ENCODE results near the gene PLXNB3. TPM values are rescaled to one million over a fixed set of nuclear protein-coding genes. Genes with fewer than 3 reads are reported as not detected.

The PLXNB3 gene
- total RNA-seq, 1 experiment from 2014 or later: 2.5 TPM

- Mint-ChIP-seq H3K4me1 (peaks cover 2% of the 10 kb centered on the region; the same call in 1 of the 2 replicates), H3K36me3 (peaks cover 7% of the 10 kb centered on the region), H3K4me3 (no peak overlapping the region), H3K9me3 (no peaks in the 10 kb centered on the region), H3K27me3 (ENCODE audit: low read depth) (no peaks in the 10 kb centered on the region), H3K27ac (0 out of 2 replicates have a peak overlapping the region, but pooled peaks have one; percentile 49)
- DNase-seq (ENCODE audit: low spot score): no peak
- ChIA-PET CTCF (interaction anchor here (0.6 to 1.4 kb wide), 3 partner anchors 18 to 196 kb away, joined by 3 to 4 read pairs (median 4); no protein-coding TSS in a partner anchor), POLR2A (interaction anchor here (1.1 kb wide), 1 partner anchor 9 kb away, joined by 4 read pairs; the partner anchor contains the start of genes IDH3G and SSR4)
- ATAC-seq: no peak
- no peak for TF ChIP-seq E2F4 (CRISPR knock-in tag; IDR thresholded peaks at IDR 0.05; ENCODE audit: borderline replicate concordance, low read depth)
- TF ChIP-seq CDX4 (CRISPR knock-in tag; IDR thresholded peaks at IDR 0.05; ENCODE audit: borderline replicate concordance): no peak
These were observed 39.4 kb downstream of the PLXNB3 start for GRCh38 chrX:153803211-153804099.

GRCh38 chrX:153804100-153804595 is 40.1 kb downstream of the PLXNB3 start:
- Mint-ChIP-seq H3K4me1 (peaks cover 2% of the 10 kb centered on the region; the same call in 1 of the 2 replicates), H3K27ac (no peak overlapping the region), H3K4me3 (no peak overlapping the region), H3K36me3 (peaks cover 7% of the 10 kb centered on the region), H3K27me3 (ENCODE audit: low read depth) (no peaks in the 10 kb centered on the region), H3K9me3 (no peaks in the 10 kb centered on the region)
- ChIA-PET POLR2A (interaction anchor here (1.1 kb wide), 1 partner anchor 10 kb away, joined by 4 read pairs; the partner anchor contains the start of genes IDH3G and SSR4), CTCF (interaction anchor here (0.6 to 1.4 kb wide), 3 partner anchors 17 to 195 kb away, joined by 3 to 4 read pairs (median 4); no protein-coding TSS in a partner anchor)
- DNase-seq (ENCODE audit: low spot score) (no peak), ATAC-seq (no peak)
- no peak for TF ChIP-seq RORB (CRISPR knock-in tag; IDR thresholded peaks at IDR 0.05)
- no peak for TF ChIP-seq CREB1 (CRISPR knock-in tag; IDR thresholded peaks at IDR 0.05)
- TF ChIP-seq EMX1 (CRISPR knock-in tag; IDR thresholded peaks at IDR 0.05): no peak

DNA sequence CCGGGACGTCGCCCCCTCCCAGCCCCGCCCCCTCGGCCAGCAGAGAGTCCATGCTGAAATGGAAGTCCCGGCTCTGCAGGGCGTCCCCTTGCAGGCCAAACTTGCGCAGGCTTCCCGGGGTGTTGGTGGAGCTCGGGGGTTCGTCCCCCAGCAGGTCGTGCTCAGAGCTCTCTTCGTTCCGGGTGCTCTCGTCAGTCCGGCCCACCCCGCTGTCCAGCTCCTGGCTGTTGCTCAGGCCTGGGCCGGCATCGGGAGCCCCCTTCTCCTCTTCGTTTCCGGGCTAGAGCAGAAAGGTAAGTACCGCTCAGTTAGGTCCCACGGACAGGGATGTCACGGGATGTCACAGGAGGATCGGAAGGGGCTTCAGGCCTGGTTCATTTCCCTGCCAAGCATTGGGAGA is 40.6 kb downstream of the PLXNB3 start:
- ChIA-PET POLR2A (no interaction called here), CTCF (interaction anchor here (1.0 to 1.4 kb wide), 2 partner anchors 17 to 143 kb away, joined by 3 to 4 read pairs; no protein-coding TSS in a partner anchor)
- Mint-ChIP-seq H3K4me3 (no peak overlapping the region), H3K4me1 (peaks cover 4% of the 10 kb centered on the region), H3K9me3 (no peaks in the 10 kb centered on the region), H3K27ac (no peak overlapping the region), H3K36me3 (peaks cover 7% of the 10 kb centered on the region), H3K27me3 (ENCODE audit: low read depth) (no peaks in the 10 kb centered on the region)
- ATAC-seq (no peak), DNase-seq (ENCODE audit: low spot score) (no peak)
- no peak for TF ChIP-seq MAX (CRISPR knock-in tag; IDR thresholded peaks at IDR 0.05)
- no peak for TF ChIP-seq CREM (CRISPR knock-in tag; IDR thresholded peaks at IDR 0.05)
- no peak for TF ChIP-seq ETV6 (CRISPR knock-in tag; IDR thresholded peaks at IDR 0.05)
- no peak for TF ChIP-seq ERG (CRISPR knock-in tag; IDR thresholded peaks at IDR 0.05)
- TF ChIP-seq ZNF138 (CRISPR knock-in tag; conservative IDR thresholded peaks at IDR 0.05): no peak
- no peak for TF ChIP-seq RELA (CRISPR knock-in tag; IDR thresholded peaks at IDR 0.05; ENCODE audit: borderline replicate concordance)
- no peak for TF ChIP-seq ATF6 (CRISPR knock-in tag; IDR thresholded peaks at IDR 0.05)
- no peak for TF ChIP-seq ZSCAN18 (CRISPR knock-in tag; IDR thresholded peaks at IDR 0.05)
- TF ChIP-seq, protein P1, sequence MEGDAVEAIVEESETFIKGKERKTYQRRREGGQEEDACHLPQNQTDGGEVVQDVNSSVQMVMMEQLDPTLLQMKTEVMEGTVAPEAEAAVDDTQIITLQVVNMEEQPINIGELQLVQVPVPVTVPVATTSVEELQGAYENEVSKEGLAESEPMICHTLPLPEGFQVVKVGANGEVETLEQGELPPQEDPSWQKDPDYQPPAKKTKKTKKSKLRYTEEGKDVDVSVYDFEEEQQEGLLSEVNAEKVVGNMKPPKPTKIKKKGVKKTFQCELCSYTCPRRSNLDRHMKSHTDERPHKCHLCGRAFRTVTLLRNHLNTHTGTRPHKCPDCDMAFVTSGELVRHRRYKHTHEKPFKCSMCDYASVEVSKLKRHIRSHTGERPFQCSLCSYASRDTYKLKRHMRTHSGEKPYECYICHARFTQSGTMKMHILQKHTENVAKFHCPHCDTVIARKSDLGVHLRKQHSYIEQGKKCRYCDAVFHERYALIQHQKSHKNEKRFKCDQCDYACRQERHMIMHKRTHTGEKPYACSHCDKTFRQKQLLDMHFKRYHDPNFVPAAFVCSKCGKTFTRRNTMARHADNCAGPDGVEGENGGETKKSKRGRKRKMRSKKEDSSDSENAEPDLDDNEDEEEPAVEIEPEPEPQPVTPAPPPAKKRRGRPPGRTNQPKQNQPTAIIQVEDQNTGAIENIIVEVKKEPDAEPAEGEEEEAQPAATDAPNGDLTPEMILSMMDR (IDR thresholded peaks at IDR 0.05): no peak
- TF ChIP-seq, protein P2, sequence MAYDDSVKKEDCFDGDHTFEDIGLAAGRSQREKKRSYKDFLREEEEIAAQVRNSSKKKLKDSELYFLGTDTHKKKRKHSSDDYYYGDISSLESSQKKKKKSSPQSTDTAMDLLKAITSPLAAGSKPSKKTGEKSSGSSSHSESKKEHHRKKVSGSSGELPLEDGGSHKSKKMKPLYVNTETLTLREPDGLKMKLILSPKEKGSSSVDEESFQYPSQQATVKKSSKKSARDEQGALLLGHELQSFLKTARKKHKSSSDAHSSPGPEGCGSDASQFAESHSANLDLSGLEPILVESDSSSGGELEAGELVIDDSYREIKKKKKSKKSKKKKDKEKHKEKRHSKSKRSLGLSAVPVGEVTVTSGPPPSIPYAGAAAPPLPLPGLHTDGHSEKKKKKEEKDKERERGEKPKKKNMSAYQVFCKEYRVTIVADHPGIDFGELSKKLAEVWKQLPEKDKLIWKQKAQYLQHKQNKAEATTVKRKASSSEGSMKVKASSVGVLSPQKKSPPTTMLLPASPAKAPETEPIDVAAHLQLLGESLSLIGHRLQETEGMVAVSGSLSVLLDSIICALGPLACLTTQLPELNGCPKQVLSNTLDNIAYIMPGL (CRISPR knock-in tag; IDR thresholded peaks at IDR 0.05): no peak
- TF ChIP-seq NFE2L1 (CRISPR knock-in tag; IDR thresholded peaks at IDR 0.05): no peak
- no peak for TF ChIP-seq GRHL2 (CRISPR knock-in tag; IDR thresholded peaks at IDR 0.05; ENCODE audit: insufficient replicate concordance, severe bottlenecking)
- no peak for TF ChIP-seq HMGA2 (CRISPR knock-in tag; IDR thresholded peaks at IDR 0.05)

Measured in WTC11 (cell line).